ENCODE measurements around the gene ZSCAN30. TPM values are rescaled to one million over a fixed set of nuclear protein-coding genes. Genes with fewer than 3 reads are reported as not detected.

Gene ZSCAN30
- total and polyA plus RNA-seq, 2 of the 13 experiments (the other 11 are each of a cell fraction or from before 2014, with no cell fraction given) = 7.4 to 7.7 TPM

- TF ChIP-seq BCL3 (CRISPR knock-in tag; IDR thresholded peaks at IDR 0.05) (peak; percentile 61; the same call in 1 of the 2 replicates), MBNL3 (CRISPR knock-in tag; conservative IDR thresholded peaks at IDR 0.05) (no peak), ZBTB38 (CRISPR knock-in tag; IDR thresholded peaks at IDR 0.05) (peak; percentile 68; the same call in 1 of the 2 replicates), ZNF335 (CRISPR knock-in tag; IDR thresholded peaks at IDR 0.05) (peak; percentile 97), PAWR (CRISPR knock-in tag; IDR thresholded peaks at IDR 0.05; ENCODE audit: borderline replicate concordance) (no peak), ZNF850 (CRISPR knock-in tag; conservative IDR thresholded peaks at IDR 0.05) (no peak), GATAD1 (CRISPR knock-in tag; IDR thresholded peaks at IDR 0.05) (peak; percentile 87), GTF3A (CRISPR knock-in tag; conservative IDR thresholded peaks at IDR 0.05) (no peak), NCOA5 (CRISPR knock-in tag; IDR thresholded peaks at IDR 0.05) (no peak), ZZZ3 (CRISPR knock-in tag; IDR thresholded peaks at IDR 0.05; ENCODE audit: borderline replicate concordance) (no peak; the same call in 1 of the 2 replicates), SATB2 (CRISPR knock-in tag; IDR thresholded peaks at IDR 0.05) (no peak), NPAS2 (CRISPR knock-in tag; IDR thresholded peaks at IDR 0.05; ENCODE audit: borderline replicate concordance) (no peak), SALL2 (CRISPR knock-in tag; IDR thresholded peaks at IDR 0.05) (peak; percentile 68; the same call in 1 of the 2 replicates), RAD21 (CRISPR knock-in tag; IDR thresholded peaks at IDR 0.05) (peak; percentile 33), ZNF292 (CRISPR knock-in tag; IDR thresholded peaks at IDR 0.05; ENCODE audit: borderline replicate concordance, low read depth) (peak; percentile 55; the same call in 1 of the 2 replicates), KDM5B (CRISPR knock-in tag; IDR thresholded peaks at IDR 0.05; ENCODE audit: borderline replicate concordance) (peak; percentile 77; the same call in 1 of the 2 replicates), ATF6 (CRISPR knock-in tag; conservative IDR thresholded peaks at IDR 0.05) (no peak), ZNF839 (CRISPR knock-in tag; IDR thresholded peaks at IDR 0.05; ENCODE audit: borderline replicate concordance) (peak; percentile 69; the same call in 1 of the 2 replicates), ZXDC (CRISPR knock-in tag; IDR thresholded peaks at IDR 0.05) (no peak), ZNF160 (CRISPR knock-in tag; IDR thresholded peaks at IDR 0.05) (peak; percentile 42; the same call in 1 of the 2 replicates), ZNF841 (CRISPR knock-in tag; IDR thresholded peaks at IDR 0.05; ENCODE audit: borderline replicate concordance) (no peak), RFX1 (IDR thresholded peaks at IDR 0.05) (peak; percentile 35; the same call in 1 of the 2 replicates), NR1H2 (CRISPR knock-in tag; IDR thresholded peaks at IDR 0.05; ENCODE audit: borderline replicate concordance, low read depth) (no peak), MXD1 (CRISPR knock-in tag; IDR thresholded peaks at IDR 0.05) (peak; percentile 53; the same call in 1 of the 2 replicates)
Measured at GRCh38 chr18:35240664-35241447, 49.2 kb downstream of the ZSCAN30 start, which contains the start of gene ZNF397 (continued).

Data from HepG2 (cell line).